GM12878 (cell line): ENCODE results near the gene GRAMD1B. TPM values are rescaled to one million over a fixed set of nuclear protein-coding genes. Genes with fewer than 3 reads are reported as not detected.

Source experiments
- CHD4 ChIP-seq: fragments of 200-600 bp; sonication (generic); IDR thresholded peaks from 2 replicates; pipeline ENCODE4 v1.6.1; 2016; ENCODE audit warnings: mild to moderate bottlenecking
- E2F4 ChIP-seq: IDR thresholded peaks from 2 replicates; pipeline ENCODE4 v1.6.1; 2012; ENCODE audit warnings: low read depth, low read length, improper control_type of control experiment
- ELK1 ChIP-seq: IDR thresholded peaks from 2 replicates; pipeline ENCODE4 v1.6.1; 2012; ENCODE audit warnings: low read depth, low read length, improper control_type of control experiment
- IKZF1 ChIP-seq: fragments of 450-650 bp; conservative IDR thresholded peaks from 2 replicates; pipeline ENCODE4 v1.6.1; 2017; ENCODE audit warnings: antibody characterized with exemption, mild to moderate bottlenecking
- MAX ChIP-seq: IDR thresholded peaks from 2 replicates; pipeline ENCODE4 v1.6.1; 2012; ENCODE audit warnings: low read depth, low read length, improper control_type of control experiment
- MLLT1 ChIP-seq: fragments of 450-650 bp; IDR thresholded peaks from 2 replicates; pipeline ENCODE4 v1.6.1; 2016; ENCODE audit warnings: mild to moderate bottlenecking
- NFXL1 ChIP-seq: fragments of 450-650 bp; IDR thresholded peaks from 2 replicates; pipeline ENCODE4 v1.6.1; 2017; ENCODE audit warnings: antibody characterized with exemption, mild to moderate bottlenecking, borderline replicate concordance
- PAX8 ChIP-seq: fragments of 450-650 bp; IDR thresholded peaks from 2 replicates; pipeline ENCODE4 v1.6.1; 2017; ENCODE audit warnings: mild to moderate bottlenecking, moderate library complexity
- RAD51 ChIP-seq: fragments of 450-650 bp; IDR thresholded peaks from 2 replicates; pipeline ENCODE4 v1.6.1; 2016; ENCODE audit warnings: moderate library complexity, mild to moderate bottlenecking, inconsistent platforms
- RFX5 ChIP-seq: IDR thresholded peaks from 2 replicates; pipeline ENCODE4 v1.6.1; 2011; ENCODE audit warnings: low read depth, low read length, improper control_type of control experiment
- SMC3 ChIP-seq: IDR thresholded peaks from 2 replicates; pipeline ENCODE4 v1.6.1; 2011; ENCODE audit warnings: low read length, improper control_type of control experiment, borderline replicate concordance
- TAF1 ChIP-seq: IDR thresholded peaks from 2 replicates; pipeline ENCODE4 v1.6.1; 2011; ENCODE audit warnings: mild to moderate bottlenecking, low read depth, low read length, borderline replicate concordance
- TCF12 ChIP-seq: IDR thresholded peaks from 2 replicates; pipeline ENCODE4 v1.6.1; 2011; ENCODE audit warnings: low read depth, mild to moderate bottlenecking, low read length
- ZBTB40 ChIP-seq: fragments of 450-650 bp; IDR thresholded peaks from 2 replicates; pipeline ENCODE4 v1.6.1; 2016; ENCODE audit warnings: mild to moderate bottlenecking, moderate library complexity, borderline replicate concordance
- ZNF384 ChIP-seq: IDR thresholded peaks from 2 replicates; pipeline ENCODE4 v1.6.1; 2012; ENCODE audit warnings: low read depth, mild to moderate bottlenecking, low read length, improper control_type of control experiment, borderline replicate concordance
- ZNF622 ChIP-seq: fragments of 450-650 bp; IDR thresholded peaks from 2 replicates; pipeline ENCODE4 v1.6.1; 2017; ENCODE audit warnings: mild to moderate bottlenecking, inconsistent platforms
- polyA plus RNA-seq, 11 experiments: library from polyadenylated mRNA; depleted of rRNA in 4 of 11; unstranded in 6 of 11; stranded (reverse) in 5 of 11; fragments of >200 nt; fragmentation: Nextera tagmentation in 4 of 11; fragmentation: Illumina TruSeq in 1 of 11; extraction: Ambion mirVana in 4 of 11; extraction: Trizol in 1 of 11; gene quantifications; 1 replicate in 1 of 11; 2 replicates in 10 of 11; pipeline versions ENCODE4 v1.2.1 to v1.2.3, GENCODE V29; 2011 to 2016; ENCODE audit warnings: inconsistent platforms in 2 of 11, missing spikeins in 2 of 11, low read depth in 1 of 11
- total RNA-seq, 4 experiments: library from RNA; depleted of rRNA in 3 of 4; stranded (reverse); fragments of >200 nt in 3 of 4; fragmentation: Illumina TruSeq in 1 of 4; extraction: Trizol in 1 of 4; gene quantifications; 2 replicates each; pipeline versions ENCODE4 v1.2.1 to v1.2.3, GENCODE V29; 2013 to 2021

Gene GRAMD1B
- total and polyA plus RNA-seq, 10 of the 15 experiments (the other 5 are each of a cell fraction or from before 2014, with no cell fraction given): 1.9 to 49.1 (median 26.9) TPM

GRCh38 chr11:123386796-123387510 is 43.1 kb upstream of the GRAMD1B start (continued):
- TF ChIP-seq MLLT1 (0 out of 2 replicates have a peak, but pooled peaks have one; percentile 40), RAD51 (no peak), E2F4 (no peak), CHD4 (no peak), ZNF622 (no peak), ZNF384 (no peak), RFX5 (no peak), SMC3 (no peak), IKZF1 (no peak), NFXL1 (no peak), TAF1 (no peak), ELK1 (no peak), PAX8 (no peak), TCF12 (0 out of 2 replicates have a peak, but pooled peaks have one; percentile 28), MAX (no peak), ZBTB40 (no peak)
